NOMO-1 (cell line): ENCODE data around the gene TCF4.
A peak's percentile ranks its signal among the peaks of the same experiment; 100 is the strongest.

Source experiments
- DNase-seq, 2 experiments: peaks; one replicate each; lab custom pipeline; 2025; ENCODE audit not compliant: unreplicated experiment in 2 of 2; lab: John Stamatoyannopoulos, UW

The TCF4 gene

DNA sequence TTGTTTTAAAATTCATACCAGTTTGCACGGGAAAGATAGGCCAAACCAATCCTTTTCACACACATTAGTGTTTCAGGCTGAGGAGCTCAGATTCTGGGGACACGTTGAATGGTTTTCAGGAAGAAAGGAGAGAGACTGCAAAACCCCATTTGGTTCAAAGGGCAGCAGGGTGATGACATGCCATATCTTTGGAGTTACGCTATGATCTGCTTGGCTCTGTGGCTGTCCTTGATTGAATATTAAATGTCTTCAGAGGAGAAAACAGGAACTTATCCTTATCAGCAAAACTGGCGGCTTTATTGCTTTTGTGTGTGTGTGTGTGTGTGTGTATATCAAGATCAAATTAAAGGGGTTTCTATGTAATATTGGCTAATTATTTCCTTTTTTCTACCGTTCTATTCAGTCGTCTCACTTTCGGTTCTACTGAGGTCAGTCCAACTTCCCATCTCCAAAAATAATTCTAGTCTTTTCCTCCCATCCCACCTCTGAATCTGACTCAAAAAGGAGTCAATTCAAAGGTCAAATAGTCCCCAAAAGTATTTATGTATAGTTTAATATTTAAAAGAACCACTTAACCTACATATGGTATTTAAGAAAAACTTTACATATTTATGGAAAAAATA is 335.8 kb downstream of the TCF4 start:
- peak in 1 of 2 experiments; percentile 10 for DNase-seq

DNA sequence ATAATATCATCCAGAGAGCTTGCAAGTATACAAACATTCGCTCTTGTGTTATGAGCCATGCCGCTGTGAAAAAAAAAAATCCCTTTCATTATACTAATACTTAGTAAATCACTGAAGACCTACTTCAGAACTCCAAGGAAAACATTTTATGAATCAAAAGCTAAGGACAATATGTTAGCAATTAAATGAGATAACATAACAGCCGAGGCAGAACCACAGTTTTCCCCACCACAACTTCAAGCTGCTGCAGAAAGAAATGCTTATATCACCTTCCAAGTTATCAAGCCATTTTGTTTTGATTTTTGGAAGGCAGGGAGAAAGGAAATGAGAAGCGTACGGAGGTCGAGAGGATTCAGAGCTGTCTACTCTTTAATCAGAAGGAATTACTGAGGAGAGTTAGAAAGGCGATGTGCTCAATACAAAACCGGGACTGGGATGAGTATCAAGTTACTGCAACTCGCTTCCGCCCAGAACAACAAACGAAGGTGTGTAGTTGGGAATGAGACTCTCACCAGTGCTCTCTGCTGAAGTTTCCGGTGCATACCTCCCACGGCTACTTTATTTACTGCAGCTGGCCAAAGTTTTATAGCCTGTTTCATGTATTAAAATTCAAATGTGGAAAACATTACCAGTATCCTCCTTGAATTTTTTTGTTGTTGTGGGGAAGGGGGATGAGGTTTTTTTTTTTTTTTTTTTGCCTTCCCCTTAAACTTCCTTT is 336.6 kb downstream of the TCF4 start:
- DNase-seq = no peak

DNA sequence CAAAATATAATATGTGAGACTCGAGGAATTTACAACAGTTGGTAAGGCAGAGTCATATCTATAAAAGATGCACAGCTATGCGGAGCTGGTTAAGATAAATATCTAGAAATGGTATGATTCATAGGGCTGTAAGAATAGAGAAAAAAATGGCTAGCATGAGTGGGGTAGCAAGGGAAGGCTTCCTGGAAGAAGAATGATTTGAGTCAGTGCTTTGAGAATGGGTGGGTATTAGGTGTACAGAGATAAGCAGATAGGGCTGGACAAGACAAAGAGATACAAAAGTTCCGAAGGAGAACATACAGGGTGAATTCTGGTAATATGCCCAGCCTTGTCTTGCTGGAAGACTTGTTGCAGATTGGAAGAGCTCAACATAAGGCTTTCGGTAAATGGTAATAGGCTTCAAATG is 337.2 kb downstream of the TCF4 start:
- no peak for DNase-seq

DNA sequence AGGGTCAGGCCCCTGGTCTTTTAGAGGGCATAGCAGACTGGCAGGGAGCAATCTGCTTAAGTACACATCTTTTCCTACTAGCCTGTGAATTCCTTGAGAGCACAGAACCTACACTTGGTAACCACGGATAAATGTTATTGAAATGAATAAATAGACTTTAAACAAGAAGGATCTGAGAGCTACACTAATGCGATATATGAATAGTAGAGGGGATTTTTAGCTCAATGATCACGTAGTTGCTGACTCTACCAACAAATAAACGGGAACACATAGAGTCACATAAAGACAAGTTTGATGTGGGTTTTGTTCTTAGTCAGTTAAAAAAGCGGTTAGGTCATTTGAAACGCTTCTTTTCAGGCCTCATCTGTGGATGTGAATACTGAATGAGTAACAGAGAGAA is 338.4 kb downstream of the TCF4 start:
- no peak for DNase-seq

DNA sequence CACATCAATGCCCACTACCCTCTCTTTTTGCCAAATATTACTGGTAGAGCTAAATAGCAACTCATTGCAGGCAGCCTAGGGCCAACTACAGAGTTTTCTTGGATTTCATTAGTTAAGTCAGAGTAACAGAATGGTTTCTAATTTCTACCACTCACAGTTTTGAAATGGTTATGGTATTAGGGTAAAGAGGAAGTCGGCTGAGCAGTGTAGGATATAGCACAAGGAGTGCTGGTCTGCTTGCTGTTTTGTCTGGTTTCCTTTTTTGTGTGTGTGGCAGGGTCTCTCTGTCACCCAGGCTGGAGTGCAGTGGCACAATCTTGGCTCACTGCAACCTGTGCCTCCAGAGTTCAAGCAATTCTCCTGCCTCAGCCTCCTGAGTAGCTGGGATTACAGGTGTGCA is 339.5 kb downstream of the TCF4 start:
- DNase-seq = peak in 1 of 2 experiments; percentile 24

DNA sequence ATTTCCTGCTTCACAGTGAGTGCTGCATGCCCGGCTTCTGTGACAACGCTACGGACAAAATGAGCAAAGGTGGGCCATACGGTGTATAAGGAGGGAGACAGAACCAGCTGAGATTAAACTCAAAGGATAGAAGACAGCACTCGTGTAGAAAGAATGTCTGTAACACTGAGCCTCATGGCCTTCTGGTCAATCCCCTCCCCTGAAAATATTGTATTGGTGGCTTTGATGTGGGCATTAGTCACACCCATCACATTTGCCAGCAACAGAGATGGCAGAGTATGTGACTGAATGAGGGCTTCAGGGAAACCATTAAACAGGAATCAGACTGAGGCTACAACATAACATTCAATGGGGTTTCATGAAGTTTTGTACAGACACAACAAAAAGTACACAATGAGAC is 341.0 kb downstream of the TCF4 start:
- DNase-seq = no peak

DNA sequence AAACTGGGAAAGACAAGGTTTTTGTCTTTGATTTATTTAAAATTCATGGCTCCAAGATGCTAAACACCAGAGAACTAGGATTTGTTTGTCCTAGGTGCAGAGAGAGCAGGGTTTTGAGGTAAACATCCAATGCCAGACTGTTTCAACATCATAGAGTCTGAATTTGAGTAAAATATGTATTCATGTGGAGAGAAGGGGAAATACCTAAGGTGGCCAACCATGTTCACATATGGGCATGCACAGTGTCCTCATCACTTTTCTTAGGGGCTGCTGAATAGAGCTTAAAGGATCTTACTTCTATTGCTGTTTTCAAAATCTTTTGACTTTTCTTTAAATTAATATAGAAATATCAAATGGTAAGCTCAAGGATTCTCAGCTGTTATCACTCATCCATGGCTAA is 341.7 kb downstream of the TCF4 start:
- DNase-seq = no peak

DNA sequence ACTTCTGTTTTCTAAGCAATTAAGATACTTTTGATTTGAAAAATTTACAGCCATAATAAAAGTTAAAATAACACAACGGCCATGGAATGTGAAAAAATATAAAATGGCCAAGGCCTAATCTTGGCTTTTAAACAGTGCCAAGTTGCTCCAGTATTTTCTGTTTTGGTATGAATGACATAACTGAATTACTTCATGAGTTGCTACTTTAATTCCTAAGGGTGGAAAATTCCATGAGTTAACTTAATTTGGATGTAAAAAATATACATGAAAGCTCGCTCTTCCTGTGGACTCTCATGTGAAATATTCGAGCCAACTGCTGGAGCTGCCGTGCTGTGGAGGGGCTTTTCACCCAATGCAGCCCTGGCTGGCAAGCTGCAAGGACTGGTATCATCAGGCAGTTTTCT is 342.8 kb downstream of the TCF4 start:
- DNase-seq = no peak

DNA sequence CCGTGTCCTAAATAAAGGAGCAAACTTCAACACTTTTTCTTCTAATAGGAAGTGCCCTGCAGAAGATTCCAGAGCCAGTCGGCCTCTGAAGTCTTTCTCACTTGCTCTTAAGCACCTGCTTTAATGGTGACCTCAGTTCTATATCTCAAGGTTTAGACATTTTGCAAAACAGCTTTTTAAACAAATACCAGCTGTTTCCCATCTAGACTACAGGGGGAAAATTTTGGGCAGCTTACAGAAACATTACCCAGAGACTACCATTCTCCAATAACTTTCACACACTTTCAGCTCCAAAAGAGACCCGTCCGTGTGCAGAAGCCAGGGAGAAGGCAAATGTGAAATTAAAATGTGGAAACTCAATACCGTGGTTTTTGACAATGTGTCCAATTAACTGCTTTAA is 343.4 kb downstream of the TCF4 start:
- no peak for DNase-seq

DNA sequence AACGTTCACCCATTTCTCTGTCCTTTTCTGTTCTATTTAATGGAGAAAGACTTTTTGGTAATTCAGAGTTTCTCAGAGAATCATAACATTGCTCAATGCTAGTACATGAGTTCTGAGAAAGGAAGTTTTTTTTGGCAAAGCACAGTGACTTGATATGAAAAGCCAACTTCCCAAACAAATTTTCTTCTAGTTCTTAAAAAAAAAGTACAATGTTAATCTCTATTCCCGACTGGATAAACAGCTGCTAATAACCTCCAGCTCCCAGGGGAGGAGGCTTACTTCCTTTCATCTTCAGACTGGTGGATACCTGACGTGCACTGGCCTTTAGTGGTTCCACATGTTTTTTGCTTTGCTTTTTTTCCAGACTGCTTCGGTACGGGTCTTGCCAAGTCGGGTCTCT is 344.1 kb downstream of the TCF4 start:
- no peak for DNase-seq

DNA sequence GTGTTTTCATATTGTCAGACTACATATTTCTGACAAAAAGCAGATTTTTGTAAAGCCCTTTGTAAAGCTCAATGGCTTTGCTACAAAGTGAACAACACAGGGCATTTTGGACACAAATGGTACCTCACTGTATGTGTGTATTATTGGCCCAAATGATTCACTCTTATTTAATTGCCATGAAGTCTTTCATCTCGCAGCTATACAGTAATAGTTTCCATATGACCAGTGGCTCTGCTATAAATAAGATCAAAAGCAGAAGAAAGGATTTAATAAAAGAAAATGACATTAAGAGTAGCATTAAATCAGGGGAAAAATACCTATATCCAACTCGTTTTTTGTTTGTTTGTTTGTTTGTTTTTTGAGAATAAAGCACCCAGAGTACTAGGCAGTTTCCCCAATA is 344.7 kb downstream of the TCF4 start:
- DNase-seq = no peak

DNA sequence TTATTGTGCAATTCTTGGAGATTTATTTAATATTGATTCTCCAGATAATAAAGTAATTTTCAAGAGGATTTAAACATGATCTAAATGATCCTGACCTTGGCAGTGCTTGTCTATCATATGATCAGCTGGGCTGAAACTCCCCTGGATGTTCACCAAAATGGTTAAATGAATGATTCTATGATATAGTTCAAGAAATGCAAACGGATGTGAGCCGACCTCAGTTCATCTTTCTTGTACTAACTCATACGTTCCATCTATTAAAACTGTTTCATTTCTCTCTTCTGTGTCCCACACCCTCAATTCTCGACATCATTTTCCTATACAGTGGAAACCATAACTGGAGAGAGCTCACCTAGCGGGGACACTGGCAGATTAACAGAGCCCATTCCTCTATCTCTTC is 347.0 kb downstream of the TCF4 start:
- DNase-seq = no peak

DNA sequence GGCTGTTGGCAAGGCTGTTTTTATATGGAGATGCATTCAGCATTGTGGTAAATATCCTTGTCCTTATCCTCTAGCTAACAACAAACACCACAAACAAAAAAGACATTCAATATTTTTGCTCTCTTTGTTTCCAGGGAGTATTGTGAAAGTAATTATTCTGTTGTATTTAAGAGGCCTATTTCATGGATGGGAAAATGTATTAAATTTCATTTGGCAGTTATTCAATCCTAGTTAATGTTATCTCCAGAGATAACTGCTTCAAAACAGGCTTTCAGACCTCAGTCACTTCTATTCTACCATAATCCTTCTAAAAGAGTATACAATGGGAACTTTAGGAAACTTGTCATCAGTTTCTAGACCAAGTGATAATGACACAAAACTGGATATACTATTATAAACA is 348.3 kb downstream of the TCF4 start:
- no peak for DNase-seq

DNA sequence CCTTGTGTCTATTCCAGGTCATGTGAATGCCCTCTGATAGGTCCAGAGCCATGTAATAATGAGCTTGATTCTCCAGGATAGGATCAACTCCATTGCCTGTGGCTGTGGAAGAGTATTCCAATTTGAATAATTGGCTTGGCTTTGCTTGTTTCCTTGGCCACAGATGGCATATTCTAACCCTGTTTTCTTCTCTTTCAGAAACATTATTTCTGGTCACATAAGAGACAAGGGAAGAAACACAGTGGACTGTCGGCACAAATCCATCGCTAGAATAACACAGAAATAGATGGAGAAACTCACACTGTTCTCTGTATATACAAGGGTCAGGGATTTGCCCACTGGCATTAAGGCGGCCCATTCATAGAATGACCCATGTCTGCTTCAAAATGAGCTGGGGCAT is 350.3 kb downstream of the TCF4 start:
- DNase-seq = no peak

DNA sequence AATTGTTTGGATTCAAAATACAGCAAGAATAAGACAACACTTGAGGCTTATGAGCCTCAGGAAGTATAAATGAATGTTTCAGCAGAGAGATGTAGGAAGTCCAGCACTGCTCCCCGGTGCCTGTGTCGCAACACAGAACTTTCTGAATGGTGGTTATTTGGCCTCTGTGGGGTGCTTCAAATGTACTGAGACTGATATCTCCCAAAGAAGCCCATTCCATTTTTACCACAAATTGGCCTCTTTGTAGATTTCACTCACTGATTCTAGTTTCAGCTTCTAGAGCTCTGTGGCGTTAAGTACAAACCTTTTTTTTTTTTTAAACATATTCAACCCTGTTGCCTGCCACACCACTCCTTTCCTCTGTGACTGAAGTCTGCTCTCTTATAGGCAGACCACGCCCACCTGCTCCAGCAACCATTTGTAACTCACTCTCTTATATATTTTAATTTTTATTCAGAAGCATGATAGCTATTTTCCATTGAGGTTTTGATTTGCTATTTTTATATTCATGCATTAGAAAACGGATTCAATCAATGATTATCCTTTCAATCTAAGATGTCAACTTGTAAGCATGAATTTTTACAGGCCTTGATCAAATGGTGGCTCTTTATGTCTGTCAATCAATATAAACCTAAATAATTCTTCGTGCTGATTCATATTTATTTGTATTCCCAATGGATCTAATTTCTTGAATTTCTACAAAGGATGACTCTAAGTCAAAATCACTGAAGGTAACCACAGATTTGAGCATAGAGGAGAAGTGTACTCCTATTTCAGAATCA is 351.7 kb downstream of the TCF4 start:
- DNase-seq = peak; percentile 30 to 44

DNA sequence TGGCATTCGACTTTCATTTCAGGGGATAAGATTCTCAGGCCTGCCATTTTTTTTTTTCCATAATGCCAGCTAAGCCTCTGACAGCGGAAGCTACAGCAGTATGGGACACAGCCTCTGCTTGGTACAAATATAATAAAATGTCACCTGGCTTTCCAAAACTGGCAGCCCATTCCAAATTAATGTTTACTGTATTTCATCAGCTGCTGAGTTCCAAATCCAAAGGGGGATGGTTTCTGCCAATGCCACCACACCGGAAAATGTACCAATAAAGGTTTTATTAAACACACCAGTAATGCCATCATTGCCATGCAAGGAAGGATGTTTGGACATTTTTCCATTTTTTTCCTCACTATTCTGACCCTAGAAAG is 352.9 kb downstream of the TCF4 start:
- DNase-seq = no peak

DNA sequence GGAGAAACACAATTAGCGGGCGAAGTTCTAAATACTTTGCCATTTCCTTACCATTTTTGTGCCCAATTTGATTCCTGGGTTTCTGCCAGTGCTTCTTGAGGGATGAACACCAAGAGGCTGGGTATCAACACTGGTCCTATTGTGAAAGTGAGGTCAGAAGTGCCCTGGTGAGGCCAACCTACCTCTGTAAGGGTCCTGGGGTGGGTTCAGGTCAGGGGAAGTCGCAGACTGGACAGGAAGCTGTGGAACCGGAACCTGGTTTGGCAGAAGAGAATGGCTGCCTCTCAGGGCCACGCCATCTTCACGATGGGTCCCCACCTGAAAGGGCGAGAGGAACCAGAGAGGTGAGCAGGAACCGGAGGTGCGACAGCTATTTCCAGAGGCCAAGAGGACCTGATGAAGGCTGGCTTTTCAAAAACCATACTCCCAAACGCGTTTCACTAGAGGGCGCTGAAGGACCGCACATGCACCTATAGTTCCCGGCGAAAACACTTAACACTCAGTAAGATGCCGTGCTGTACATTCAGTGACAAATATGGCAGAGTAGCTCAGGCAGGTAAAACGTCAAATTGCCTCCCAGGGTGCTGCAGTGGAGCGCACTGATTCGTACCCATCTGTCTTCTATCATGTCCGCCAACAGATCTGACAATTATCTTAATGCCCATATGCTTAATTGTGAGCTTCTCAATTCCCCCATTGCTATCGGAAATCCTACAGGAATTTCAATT is 353.5 kb downstream of the TCF4 start:
- peak; percentile 60 to 75 for DNase-seq

DNA sequence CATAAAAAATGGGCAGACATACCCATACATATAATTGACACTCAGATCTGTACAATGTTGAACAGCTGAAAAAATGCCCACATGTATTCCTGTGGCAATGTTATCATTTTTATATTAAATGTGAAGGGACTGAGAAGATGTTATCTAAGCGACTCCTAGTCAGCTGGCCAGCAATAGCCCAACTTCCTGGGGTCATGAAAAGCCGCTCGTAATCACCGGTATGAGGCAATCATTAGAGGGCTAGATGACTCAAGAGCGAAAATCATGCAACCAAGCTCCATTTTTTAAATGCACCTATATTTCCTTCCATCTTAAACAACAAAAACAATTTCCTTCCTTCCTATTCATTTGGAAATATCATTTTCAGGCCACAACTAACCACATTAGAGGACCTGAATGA is 354.1 kb downstream of the TCF4 start:
- DNase-seq = peak; percentile 7 to 70

DNA sequence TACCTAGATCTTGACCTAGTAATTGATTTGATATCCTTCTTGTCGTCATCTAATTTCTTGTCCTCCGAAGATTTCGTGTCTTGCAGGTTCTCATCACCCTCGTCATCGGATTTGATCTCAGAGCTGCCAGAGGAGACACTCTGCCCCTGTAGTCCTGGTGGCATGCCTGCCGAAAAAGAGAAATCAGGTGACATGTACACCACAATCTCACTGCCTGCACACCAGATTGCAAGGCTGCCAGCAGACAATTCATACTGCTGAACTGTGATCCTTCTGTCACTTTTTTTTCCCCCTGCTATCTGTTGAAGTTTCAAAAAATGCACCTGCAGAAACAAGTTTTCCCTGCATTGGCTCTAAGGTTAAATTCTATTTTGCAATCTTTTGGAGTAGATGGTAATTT is 355.5 kb downstream of the TCF4 start:
- DNase-seq = no peak

DNA sequence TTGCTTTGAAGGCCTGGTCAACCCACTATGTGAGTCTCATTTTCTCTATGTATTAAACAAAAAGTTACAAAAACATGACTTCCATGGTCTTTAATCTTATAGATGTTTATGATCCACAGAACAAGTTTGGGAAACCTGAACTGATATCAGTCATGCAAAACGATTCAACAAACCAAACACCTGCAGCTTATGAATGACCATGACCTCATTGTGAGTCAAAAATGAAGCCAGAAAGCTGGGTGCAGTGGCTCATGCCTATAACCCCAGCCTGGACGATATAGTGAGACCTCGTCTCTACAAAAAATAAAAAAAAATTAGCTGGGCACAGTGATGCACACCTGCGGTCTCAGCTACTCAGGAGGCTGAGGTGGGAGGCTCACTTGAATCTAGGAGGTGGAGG is 358.3 kb downstream of the TCF4 start:
- DNase-seq = no peak

DNA sequence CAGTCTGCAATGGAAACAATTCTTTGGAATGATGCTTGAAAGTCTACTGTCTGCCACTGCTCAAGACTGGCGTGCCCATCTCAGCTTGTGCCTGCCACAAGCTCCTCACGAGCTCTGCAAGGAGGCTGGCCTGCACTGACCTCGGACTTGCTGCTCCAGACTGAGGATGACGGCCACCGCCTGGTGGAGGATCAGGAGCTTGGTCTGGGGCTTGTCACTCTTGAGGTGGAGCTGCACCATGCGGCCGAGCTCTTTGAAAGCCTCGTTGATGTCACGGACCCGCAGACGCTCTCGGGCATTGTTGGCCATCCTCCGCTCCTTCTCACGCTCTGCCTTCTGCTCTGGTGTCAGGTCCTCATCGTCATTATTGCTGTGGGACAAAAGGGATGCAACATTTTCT is 359.3 kb downstream of the TCF4 start:
- DNase-seq = no peak
